SK-N-SH treated with all-trans-retinoic acid at 6 μM for 48 hours (cell line): ENCODE results near the gene TMIE.

Experiments
- ATAC-seq: fragments of 200-7000 bp; cut with Tn5 transposase; 3 replicates; pipeline ENCODE4 v1.9.1; 2020; ENCODE audit warnings: mild to moderate bottlenecking, moderate library complexity
- ARNTL ChIP-seq: fragments of 450-650 bp; formaldehyde crosslinking; IDR thresholded peaks from 2 replicates; pipeline ENCODE4 v1.5.0; 2020; ENCODE audit warnings: low read depth, mild to moderate bottlenecking, moderate library complexity, borderline replicate concordance
- BACH2 ChIP-seq: fragments of 250-450 bp; sonication (Bioruptor Pico); IDR thresholded peaks from 2 replicates; pipeline ENCODE4 v1.9.0; 2021; ENCODE audit warnings: mild to moderate bottlenecking, borderline replicate concordance
- CREB5 ChIP-seq: fragments of 250-450 bp; sonication (Bioruptor Pico); IDR thresholded peaks from 2 replicates; pipeline ENCODE4 v1.5.1; 2020; ENCODE audit warnings: low read depth, mild to moderate bottlenecking, moderate library complexity
- CSDC2 ChIP-seq: fragments of 250-450 bp; sonication (Bioruptor Pico); IDR thresholded peaks from 2 replicates; pipeline ENCODE4 v1.5.0; 2020; ENCODE audit warnings: mild to moderate bottlenecking, moderate library complexity
- CSRNP3 ChIP-seq: fragments of 250-450 bp; sonication (Bioruptor Pico); IDR thresholded peaks from 2 replicates; pipeline ENCODE4 v1.5.1; 2021; ENCODE audit warnings: mild to moderate bottlenecking, moderate library complexity
- ESRRG ChIP-seq: fragments of 250-450 bp; sonication (Bioruptor Pico); IDR thresholded peaks from 2 replicates; pipeline ENCODE4 v1.6.1; 2021; ENCODE audit warnings: mild to moderate bottlenecking
- GLIS3 ChIP-seq: fragments of 250-450 bp; sonication (Bioruptor Pico); IDR thresholded peaks from 2 replicates; pipeline ENCODE4 v1.5.0; 2020; ENCODE audit warnings: mild to moderate bottlenecking, moderate library complexity
- ISL1 ChIP-seq: fragments of 250-450 bp; sonication (Bioruptor Pico); IDR thresholded peaks from 2 replicates; pipeline ENCODE4 v2.1.2; 2022; ENCODE audit warnings: mild to moderate bottlenecking, moderate library complexity
- OSR1 ChIP-seq: fragments of 250-450 bp; sonication (Bioruptor Pico); IDR thresholded peaks from 2 replicates; pipeline ENCODE4 v1.8.0; 2022; ENCODE audit warnings: moderate library complexity, mild to moderate bottlenecking, inconsistent platforms
- PATZ1 ChIP-seq: fragments of 250-450 bp; sonication (Bioruptor Pico); IDR thresholded peaks from 2 replicates; pipeline ENCODE4 v1.8.0; 2020; ENCODE audit warnings: mild to moderate bottlenecking, moderate library complexity, borderline replicate concordance
- POU6F1 ChIP-seq: fragments of 250-450 bp; sonication (Bioruptor Pico); IDR thresholded peaks from 2 replicates; pipeline ENCODE4 v1.8.0; 2021; ENCODE audit warnings: low read depth, mild to moderate bottlenecking, moderate library complexity, borderline replicate concordance
- RARB ChIP-seq: fragments of 250-450 bp; sonication (Bioruptor Pico); IDR thresholded peaks from 2 replicates; pipeline ENCODE4 v1.8.0; 2021; ENCODE audit warnings: mild to moderate bottlenecking, moderate library complexity
- SNAI2 ChIP-seq: fragments of 250-450 bp; sonication (Bioruptor Pico); IDR thresholded peaks from 2 replicates; pipeline ENCODE4 v1.5.0; 2020; ENCODE audit warnings: mild to moderate bottlenecking, moderate library complexity
- TOX ChIP-seq: fragments of 250-450 bp; sonication (Bioruptor Pico); IDR thresholded peaks from 2 replicates; pipeline ENCODE4 v1.8.0; 2021; ENCODE audit warnings: mild to moderate bottlenecking, moderate library complexity, borderline replicate concordance
- TSHZ2 ChIP-seq: fragments of 250-450 bp; sonication (Bioruptor Pico); IDR thresholded peaks from 2 replicates; pipeline ENCODE4 v1.5.0; 2020; ENCODE audit warnings: mild to moderate bottlenecking, moderate library complexity
- ZC3H10 ChIP-seq: fragments of 250-450 bp; sonication (Bioruptor Pico); IDR thresholded peaks from 2 replicates; pipeline ENCODE4 v1.5.1; 2021; ENCODE audit warnings: mild to moderate bottlenecking, moderate library complexity
- ZFP3 ChIP-seq: fragments of 250-450 bp; sonication (Bioruptor Pico); IDR thresholded peaks from 2 replicates; pipeline ENCODE4 v1.5.0; 2020; ENCODE audit warnings: mild to moderate bottlenecking, moderate library complexity
- ZFP30 ChIP-seq: fragments of 450-650 bp; formaldehyde crosslinking; IDR thresholded peaks from 2 replicates; pipeline ENCODE4 v1.5.0; 2022; ENCODE audit warnings: mild to moderate bottlenecking, moderate library complexity
- ZNF565 ChIP-seq: fragments of 450-650 bp; formaldehyde crosslinking; conservative IDR thresholded peaks from 2 replicates; pipeline ENCODE4 v1.5.0; 2020; ENCODE audit warnings: low read depth, mild to moderate bottlenecking, moderate library complexity
- ZNF70 ChIP-seq: fragments of 450-650 bp; formaldehyde crosslinking; IDR thresholded peaks from 2 replicates; pipeline ENCODE4 v1.5.0; 2020; ENCODE audit warnings: mild to moderate bottlenecking, moderate library complexity
- ZNF8 ChIP-seq: fragments of 450-650 bp; formaldehyde crosslinking; IDR thresholded peaks from 2 replicates; pipeline ENCODE4 v1.5.0; 2020; ENCODE audit warnings: mild to moderate bottlenecking, moderate library complexity

The TMIE gene

GRCh38 chr3:46713898-46714552 lies 12.8 kb downstream of the TMIE start:
- no peak for ATAC-seq
- no peak for TF ChIP-seq GLIS3 (CRISPR knock-in tag)
- TF ChIP-seq SNAI2 (CRISPR knock-in tag) = no peak
- TF ChIP-seq RARB (CRISPR knock-in tag) = no peak
- TF ChIP-seq TOX (CRISPR knock-in tag) = no peak
- TF ChIP-seq ZNF565 (CRISPR knock-in tag) = no peak
- TF ChIP-seq CREB5 (CRISPR knock-in tag) = no peak
- TF ChIP-seq ZFP30 (CRISPR knock-in tag) = no peak
- TF ChIP-seq ZNF8 (CRISPR knock-in tag) = no peak
- no peak for TF ChIP-seq PATZ1 (CRISPR knock-in tag)
- TF ChIP-seq ESRRG (CRISPR knock-in tag) = no peak
- no peak for TF ChIP-seq TSHZ2
- no peak for TF ChIP-seq ARNTL (CRISPR knock-in tag)
- no peak for TF ChIP-seq CSDC2 (CRISPR knock-in tag)
- TF ChIP-seq ZC3H10 (CRISPR knock-in tag) = no peak
- no peak for TF ChIP-seq OSR1
- TF ChIP-seq ZNF70 (CRISPR knock-in tag) = no peak
- TF ChIP-seq CSRNP3 (CRISPR knock-in tag) = no peak

- no peak for ATAC-seq
- TF ChIP-seq ARNTL (CRISPR knock-in tag) (no peak), SNAI2 (CRISPR knock-in tag) (no peak), GLIS3 (CRISPR knock-in tag) (no peak), ZNF70 (CRISPR knock-in tag) (no peak), OSR1 (no peak), TOX (CRISPR knock-in tag) (no peak), ISL1 (CRISPR knock-in tag) (no peak), TSHZ2 (no peak), POU6F1 (CRISPR knock-in tag) (no peak), ZNF565 (CRISPR knock-in tag) (no peak), BACH2 (CRISPR knock-in tag) (no peak), CREB5 (CRISPR knock-in tag) (no peak), ZFP30 (CRISPR knock-in tag) (no peak), ZFP3 (CRISPR knock-in tag) (no peak), RARB (CRISPR knock-in tag) (no peak), ESRRG (CRISPR knock-in tag) (no peak), PATZ1 (CRISPR knock-in tag) (no peak)
Measured at GRCh38 chr3:46714728-46715506, 13.7 kb downstream of the TMIE start.
